GM13977 (cell line): Measurements from ENCODE around the gene SLC25A48.
A peak's percentile ranks its signal among the peaks of the same experiment; 100 is the strongest.

Experiments used
- DNase-seq: peaks from one replicate; pipeline ENCODE4 v3.0.0; 2012; ENCODE audit warnings: low spot score
- CTCF ChIP-seq: IDR thresholded peaks from 2 replicates; pipeline ENCODE4 v1.5.1; 2012; ENCODE audit warnings: mild to moderate bottlenecking, control low read depth; ENCODE audit not compliant: insufficient read depth; ENCODE audit errors: extremely low read depth, missing control alignments
- in situ Hi-C: fragments of 300-500 bp; cut with MboI; formaldehyde crosslinking; loops from one replicate; pipeline ENCODE4 v1.12.0; 2022; ENCODE audit warnings: low sequenced_read_pairs, low pct_unique_long_range_greater_than_20kb, mixed read lengths, inconsistent platforms; ENCODE audit not compliant: unreplicated experiment

Gene SLC25A48

GRCh38 chr5:135829179-135829578 lies 5.3 kb upstream of the SLC25A48 start:
- no peak for TF ChIP-seq CTCF
- in situ Hi-C loops = loop anchor here (25.0 kb wide), 1 partner anchor 267 kb away; no protein-coding TSS in a partner anchor
- DNase-seq = no peak

DNA sequence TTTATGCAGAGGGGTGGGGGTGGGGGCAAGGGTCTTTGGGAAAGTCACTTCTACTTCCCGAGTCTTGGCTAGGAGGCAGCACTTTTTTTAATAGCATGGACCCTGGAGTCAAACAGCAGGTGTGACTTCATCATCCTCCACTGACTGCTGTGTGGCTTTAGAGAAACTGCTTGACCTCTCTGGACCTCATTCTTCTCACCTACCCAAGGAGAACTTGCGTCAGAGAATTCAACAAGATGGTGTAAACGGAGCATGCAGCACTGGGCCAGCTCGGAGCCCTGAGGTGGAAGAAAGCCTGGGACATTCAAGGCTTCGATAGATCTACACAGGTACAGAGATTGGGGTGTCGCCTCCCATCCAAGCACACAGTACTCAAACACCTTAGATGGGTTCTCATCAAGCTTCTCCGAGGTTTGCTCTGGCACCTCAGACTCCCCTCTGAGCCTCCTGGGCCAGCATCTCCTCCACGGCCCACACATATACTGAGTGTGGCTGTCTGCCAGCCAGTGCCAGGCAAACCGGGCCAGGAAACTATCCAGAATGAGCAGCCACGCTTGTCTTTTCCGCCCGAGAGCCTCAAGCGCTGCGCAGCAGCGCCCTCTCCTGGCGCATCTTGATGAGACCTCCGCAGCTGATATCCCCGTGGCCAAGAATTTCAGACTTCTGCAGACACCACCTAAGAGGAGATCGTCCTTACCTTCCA lies 4.6 kb upstream of the SLC25A48 start:
- peak; percentile 68 for TF ChIP-seq CTCF
- in situ Hi-C loops = loop anchor here (10.0 to 25.0 kb wide), 2 partner anchors 268 to 365 kb away; no protein-coding TSS in a partner anchor

GRCh38 chr5:135830384-135830700 lies 4.1 kb upstream of the SLC25A48 start:
- TF ChIP-seq CTCF = no peak
- in situ Hi-C loops = loop anchor here (10.0 to 25.0 kb wide), 2 partner anchors 268 to 366 kb away; no protein-coding TSS in a partner anchor
- DNase-seq = no peak

More for the DNA sequence above, 4.6 kb upstream of the SLC25A48 start:
- peak; percentile 72 for DNase-seq

- no peak for DNase-seq
- in situ Hi-C loops = loop anchor here (10.0 to 25.0 kb wide), 2 partner anchors 269 to 366 kb away; no protein-coding TSS in a partner anchor
- no peak for TF ChIP-seq CTCF
These were observed 3.6 kb upstream of the SLC25A48 start for GRCh38 chr5:135830876-135831275.

GRCh38 chr5:135831439-135831838 lies 3.0 kb upstream of the SLC25A48 start:
- no peak for TF ChIP-seq CTCF
- DNase-seq = no peak
- in situ Hi-C loops = loop anchor here (10.0 to 25.0 kb wide), 2 partner anchors 269 to 367 kb away; no protein-coding TSS in a partner anchor

GRCh38 chr5:135831851-135832555 lies 2.5 kb upstream of the SLC25A48 start:
- no peak for TF ChIP-seq CTCF
- in situ Hi-C loops = loop anchor here (10.0 to 25.0 kb wide), 2 partner anchors 270 to 367 kb away; no protein-coding TSS in a partner anchor
- DNase-seq = no peak
